Stimulated activated CD4-positive, alpha-beta T cell treated with anti-CD3 and anti-CD28 coated beads, TNF-alpha, amount 100 ng/mL, for 48 hours (primary cell): ENCODE data around the gene LRMDA.

ENCODE experiments used
- DNase-seq, 3 donors: peaks; one replicate each; pipeline ENCODE4 v3.0.0-alpha.2; 2020; ENCODE audit warnings: low read depth in 3 of 3

The LRMDA gene

DNA sequence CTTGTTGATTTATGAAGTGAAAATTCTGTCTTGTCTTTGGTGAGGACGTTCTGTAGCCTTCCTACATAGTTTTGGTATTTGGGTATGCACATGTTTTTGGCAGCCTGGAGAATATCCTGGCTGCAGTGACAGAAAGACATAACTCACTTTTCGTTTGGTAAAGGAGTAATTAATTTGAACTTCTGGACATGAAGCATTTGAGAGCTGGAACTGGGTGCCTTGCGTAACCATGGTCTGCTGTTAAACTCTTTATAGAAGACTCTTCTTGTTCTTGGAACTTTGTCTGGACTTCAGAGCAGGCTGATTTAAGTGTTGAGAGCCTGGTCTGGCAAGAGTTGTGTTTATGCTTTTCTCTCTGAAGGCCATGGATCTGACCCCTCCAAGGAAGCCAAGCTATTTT is 231.3 kb downstream of the LRMDA start:
- DNase-seq, result no peak

- no peak for DNase-seq
Observed at GRCh38 chr10:75663947-75664664, 232.7 kb downstream of the LRMDA start.

- DNase-seq, result no peak
Observed at GRCh38 chr10:75664968-75665367, 233.5 kb downstream of the LRMDA start.

GRCh38 chr10:75665707-75666106 is 234.3 kb downstream of the LRMDA start:
- no peak for DNase-seq

GRCh38 chr10:75672111-75672671 is 240.8 kb downstream of the LRMDA start:
- DNase-seq, result no peak

DNA sequence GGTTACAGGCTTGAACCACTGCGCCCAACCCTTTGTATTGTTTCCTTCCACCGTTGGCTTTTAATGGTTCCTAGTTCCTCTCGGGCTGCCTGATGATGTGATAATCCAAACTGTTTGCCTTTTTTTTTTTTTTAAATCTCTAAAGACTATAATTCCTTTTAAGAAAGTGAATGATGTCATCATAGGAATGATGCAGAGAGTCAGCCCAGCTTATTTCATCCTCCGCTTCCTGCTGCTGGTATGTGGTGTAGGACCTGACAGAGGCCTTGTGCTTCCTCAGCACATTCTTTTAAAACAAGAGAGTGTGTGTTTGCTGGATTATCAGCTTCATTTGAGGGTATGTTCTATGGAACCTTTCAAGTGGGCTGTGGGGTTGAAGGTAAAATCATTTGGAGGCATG is 241.4 kb downstream of the LRMDA start:
- DNase-seq, result no peak

- no peak for DNase-seq
Observed at GRCh38 chr10:75677541-75677940, 246.1 kb downstream of the LRMDA start.

- DNase-seq, result no peak
Observed at GRCh38 chr10:75678527-75678926, 247.1 kb downstream of the LRMDA start.

DNA sequence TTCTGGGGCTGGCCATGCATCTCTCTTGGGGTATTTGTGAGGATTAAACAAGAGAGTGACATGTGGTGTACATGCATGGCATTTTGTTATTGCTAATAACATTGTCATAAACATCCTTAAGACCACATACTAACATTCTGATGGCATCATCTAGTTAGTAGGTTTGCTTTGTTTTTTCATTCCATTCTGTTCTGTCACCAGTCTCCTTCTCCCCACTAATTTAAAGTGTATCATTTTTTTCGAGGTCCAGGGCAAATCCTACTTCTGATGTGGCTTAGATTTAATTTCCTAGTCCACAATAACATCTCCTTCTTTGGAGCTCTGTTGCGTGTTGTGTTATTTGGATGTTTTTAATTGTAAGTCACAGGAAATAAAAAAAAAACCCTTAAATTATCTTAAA is 248.1 kb downstream of the LRMDA start:
- DNase-seq, result no peak

- DNase-seq, result no peak
Observed at GRCh38 chr10:75681334-75681733, 249.9 kb downstream of the LRMDA start.

- no peak for DNase-seq
Observed at GRCh38 chr10:75682649-75683557, 251.5 kb downstream of the LRMDA start.

GRCh38 chr10:75685187-75685586 is 253.8 kb downstream of the LRMDA start:
- no peak for DNase-seq

DNA sequence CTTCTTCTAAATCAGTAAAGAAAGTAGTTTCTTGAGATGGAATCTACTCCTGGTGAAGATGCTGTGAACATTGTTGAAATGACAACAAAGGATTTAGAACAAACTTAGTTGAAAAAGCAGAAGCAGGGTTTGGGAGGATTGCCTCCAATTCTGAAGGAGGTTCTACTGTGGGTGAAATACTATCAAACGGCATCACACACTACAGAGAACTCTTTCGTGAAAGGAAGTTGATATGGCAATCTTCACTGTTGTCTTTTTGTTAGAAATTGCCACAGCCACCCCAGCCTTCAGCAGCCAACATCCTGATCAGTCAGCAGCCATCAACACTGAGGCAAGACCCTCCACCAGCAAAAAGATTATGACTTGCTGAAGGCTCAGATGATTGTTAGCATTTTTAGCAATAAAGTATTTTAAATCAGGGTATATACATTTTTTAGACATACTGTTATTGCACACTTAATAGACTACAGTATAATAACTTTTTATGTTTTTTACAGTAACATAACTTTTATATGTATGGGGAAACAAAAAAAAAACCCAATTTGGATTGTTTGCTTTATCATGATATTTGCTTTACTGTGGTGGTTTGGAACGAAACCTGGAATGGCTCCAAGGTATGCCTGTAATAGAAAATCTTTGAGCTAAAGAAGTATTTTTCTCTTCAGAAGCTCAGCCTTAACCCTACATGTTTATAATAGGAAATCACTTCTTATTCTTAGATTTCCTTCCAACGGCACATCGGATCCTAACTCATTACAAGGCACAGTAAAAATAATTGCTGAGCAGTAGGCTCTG is 257.3 kb downstream of the LRMDA start:
- no peak for DNase-seq

DNA sequence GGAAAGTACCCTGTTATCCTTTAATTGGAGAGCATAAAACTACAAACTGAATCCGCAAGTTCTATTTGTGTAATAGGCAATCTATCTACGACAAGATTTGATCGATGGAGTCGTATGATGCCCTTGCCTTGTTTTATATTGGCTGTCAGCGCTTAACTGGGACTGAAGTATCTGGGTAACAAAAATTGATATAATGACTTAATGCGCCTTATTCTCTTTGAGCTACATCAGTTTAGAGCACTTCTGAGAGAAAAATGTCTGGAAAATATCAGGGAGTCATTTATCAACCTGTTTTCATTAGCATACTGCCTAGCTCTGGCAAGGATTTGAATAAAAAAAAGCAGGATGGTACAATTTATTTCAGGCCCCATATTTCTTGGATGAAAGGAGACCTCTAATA is 262.1 kb downstream of the LRMDA start:
- DNase-seq, result no peak

DNA sequence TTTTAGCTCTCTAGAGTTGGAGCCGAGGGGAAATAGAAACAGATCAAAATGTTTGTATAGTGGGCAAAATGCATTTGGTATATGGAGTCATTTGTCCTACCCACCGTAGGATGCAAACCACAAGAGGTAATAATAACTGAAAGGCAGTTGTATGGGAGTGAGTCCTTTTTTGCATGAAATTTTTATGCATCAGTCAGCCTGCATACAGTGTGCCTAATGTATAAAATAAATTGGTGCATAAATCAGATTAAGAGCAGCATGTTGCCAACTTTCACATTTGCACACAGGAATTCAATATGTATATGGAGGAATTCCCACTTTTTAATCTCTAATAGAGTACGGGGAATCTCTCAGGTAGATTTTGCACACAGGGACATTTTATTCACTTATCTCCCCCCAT is 262.8 kb downstream of the LRMDA start:
- DNase-seq, result no peak

- no peak for DNase-seq
Observed at GRCh38 chr10:75694790-75695189, 263.4 kb downstream of the LRMDA start.

- DNase-seq, result no peak
Observed at GRCh38 chr10:75695994-75696393, 264.6 kb downstream of the LRMDA start.

GRCh38 chr10:75696536-75696935 is 265.1 kb downstream of the LRMDA start:
- no peak for DNase-seq

- no peak for DNase-seq
Observed at GRCh38 chr10:75703191-75703854, 271.9 kb downstream of the LRMDA start.

DNA sequence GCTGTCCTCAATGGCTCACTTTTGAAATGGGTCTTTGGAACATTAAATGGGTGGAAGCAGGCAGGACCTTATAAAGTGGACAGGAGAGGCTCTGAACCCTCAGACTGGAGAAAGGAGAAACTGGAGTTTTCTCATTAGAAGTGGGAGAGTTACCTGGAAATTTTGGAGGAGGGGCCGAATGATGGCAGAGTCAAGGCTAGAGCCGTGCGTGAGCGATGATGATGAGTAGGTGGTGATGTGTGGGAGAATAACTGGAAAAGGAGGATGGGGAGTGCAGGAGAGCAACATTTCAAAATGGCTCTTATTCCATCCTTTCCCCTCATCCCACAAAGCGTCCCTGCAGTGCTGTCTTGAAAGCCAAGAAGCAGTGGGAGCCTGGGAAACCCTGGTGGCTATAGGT is 274.0 kb downstream of the LRMDA start:
- DNase-seq, result no peak

GRCh38 chr10:75707080-75707840 is 275.8 kb downstream of the LRMDA start:
- no peak for DNase-seq
